Measurements from ENCODE around the gene SEC16A. TPM values are rescaled to one million over a fixed set of nuclear protein-coding genes. Genes with fewer than 3 reads are reported as not detected.

Gene SEC16A
- 36.8 and 38.4 TPM in 2 replicates for total RNA-seq

GRCh38 chr9:136482793-136483588 lies at the start of gene SEC16A:
Gene SEC16A, minus strand, starts transcription at chr9:136483040. Its CDS starts 5,425 bp downstream, at chr9:136477615.
- Histone ChIP-seq H3K36me3 (ENCODE audit: insufficient read depth, low read length) (peaks cover 9% of the 10 kb centered on the region), H3K4me1 (ENCODE audit: insufficient read depth, low read length) (peaks cover 18% of the 10 kb centered on the region), H3K27me3 (ENCODE audit: insufficient read depth, low read length) (no peaks in the 10 kb centered on the region), H2AFZ (ENCODE audit: low read length) (peak within 1 kb of the TSS; percentile 94), H3K9me3 (ENCODE audit: low read depth, low read length) (no peaks in the 10 kb centered on the region), H3K79me2 (ENCODE audit: insufficient read depth, low read length) (peaks cover 46% of the 10 kb centered on the region), H3K4me3 (ENCODE audit: insufficient read depth, low read length) (peak within 1 kb of the TSS; percentile 98), H4K20me1 (ENCODE audit: insufficient read depth, low read length) (peaks cover 45% of the 10 kb centered on the region), H3K27ac (ENCODE audit: low read depth, low read length) (peak within 1 kb of the TSS; percentile 99), H3K4me2 (ENCODE audit: insufficient read depth, low read length) (peak within 1 kb of the TSS; percentile 100)
- DNase-seq (ENCODE audit: insufficient read length, low spot score, missing footprints), result peak; percentile 99
- TF ChIP-seq CTCF (IDR thresholded peaks at IDR 0.05; ENCODE audit: extremely low read depth, low read depth, low read length), result no peak

- no peak for DNase-seq (ENCODE audit: insufficient read length, low spot score, missing footprints)
- Histone ChIP-seq H3K27ac (ENCODE audit: low read depth, low read length) (no peak overlapping the region), H2AFZ (ENCODE audit: low read length) (no peak overlapping the region), H4K20me1 (ENCODE audit: insufficient read depth, low read length) (peaks cover 40% of the 10 kb centered on the region), H3K9me3 (ENCODE audit: low read depth, low read length) (no peaks in the 10 kb centered on the region), H3K4me3 (ENCODE audit: insufficient read depth, low read length) (no peak overlapping the region), H3K27me3 (ENCODE audit: insufficient read depth, low read length) (no peaks in the 10 kb centered on the region), H3K4me1 (ENCODE audit: insufficient read depth, low read length) (no peaks in the 10 kb centered on the region), H3K4me2 (ENCODE audit: insufficient read depth, low read length) (no peak overlapping the region), H3K36me3 (ENCODE audit: insufficient read depth, low read length) (peaks cover 3% of the 10 kb centered on the region), H3K79me2 (ENCODE audit: insufficient read depth, low read length) (peaks cover 43% of the 10 kb centered on the region)
- no peak for TF ChIP-seq CTCF (IDR thresholded peaks at IDR 0.05; ENCODE audit: extremely low read depth, low read depth, low read length)
Observed at GRCh38 chr9:136531904-136532798, 49.3 kb upstream of the SEC16A start.

GRCh38 chr9:136531186-136531903 lies 48.5 kb upstream of the SEC16A start:
- Histone ChIP-seq H3K4me2 (ENCODE audit: insufficient read depth, low read length) (no peak overlapping the region), H3K27ac (ENCODE audit: low read depth, low read length) (no peak overlapping the region), H4K20me1 (ENCODE audit: insufficient read depth, low read length) (peaks cover 44% of the 10 kb centered on the region), H3K27me3 (ENCODE audit: insufficient read depth, low read length) (no peaks in the 10 kb centered on the region), H2AFZ (ENCODE audit: low read length) (no peak overlapping the region), H3K4me3 (ENCODE audit: insufficient read depth, low read length) (no peak overlapping the region), H3K4me1 (ENCODE audit: insufficient read depth, low read length) (no peaks in the 10 kb centered on the region), H3K9me3 (ENCODE audit: low read depth, low read length) (no peaks in the 10 kb centered on the region), H3K36me3 (ENCODE audit: insufficient read depth, low read length) (peaks cover 3% of the 10 kb centered on the region), H3K79me2 (ENCODE audit: insufficient read depth, low read length) (peaks cover 41% of the 10 kb centered on the region)
- no peak for TF ChIP-seq CTCF (IDR thresholded peaks at IDR 0.05; ENCODE audit: extremely low read depth, low read depth, low read length)
- DNase-seq (ENCODE audit: insufficient read length, low spot score, missing footprints), result no peak

All from osteoblast (primary cell).